WTC11 (cell line): ENCODE data around the gene P2RY6. TPM values are rescaled to one million over a fixed set of nuclear protein-coding genes. Genes with fewer than 3 reads are reported as not detected.

Experiments used
- ATAC-seq: fragments of 200-7000 bp; cut with Tn5 transposase; 2 replicates; pipeline ENCODE4 v1.10.0; 2021; ENCODE audit warnings: mild to moderate bottlenecking, moderate library complexity
- CTCF ChIA-PET: fragments of 300-600 bp; sonication (Branson Sonifier 250); formaldehyde crosslinking; loops from one replicate; lab custom pipeline; 2021; ENCODE audit warnings: antibody characterized with exemption; lab: Charles Lee
- POLR2A ChIA-PET: fragments of 350-600 bp; sonication (Branson Sonifier 250); formaldehyde crosslinking; loops from one replicate; lab custom pipeline; 2021; ENCODE audit warnings: antibody characterized with exemption; lab: Charles Lee
- DNase-seq: peaks from one replicate; pipeline ENCODE4 v3.0.0; 2021; ENCODE audit warnings: low spot score
- H3K27ac Mint-ChIP-seq: 2 replicates; pipeline ENCODE4 v1.8.0; 2021; ENCODE audit warnings: mixed read lengths
- H3K27me3 Mint-ChIP-seq: 2 replicates; pipeline ENCODE4 v1.8.0; 2021; ENCODE audit warnings: low read depth, mild to moderate bottlenecking, moderate library complexity, mixed read lengths
- H3K36me3 Mint-ChIP-seq: 2 replicates; pipeline ENCODE4 v1.8.0; 2021; ENCODE audit warnings: mixed read lengths
- H3K4me1 Mint-ChIP-seq: 2 replicates; pipeline ENCODE4 v1.8.0; 2022; ENCODE audit warnings: mixed read lengths
- H3K4me3 Mint-ChIP-seq: 2 replicates; pipeline ENCODE4 v1.8.0; 2021; ENCODE audit warnings: mild to moderate bottlenecking, moderate library complexity, mixed read lengths
- H3K9me3 Mint-ChIP-seq: 2 replicates; pipeline ENCODE4 v1.8.0; 2021; ENCODE audit warnings: mixed read lengths
- CREB1 ChIP-seq: sonication (generic); formaldehyde crosslinking; IDR thresholded peaks from 2 replicates; pipeline ENCODE4 v1.8.0; 2023; ENCODE audit warnings: mild to moderate bottlenecking, missing genetic modification reagents
- FOXJ3 ChIP-seq: sonication (generic); formaldehyde crosslinking; IDR thresholded peaks from 2 replicates; pipeline ENCODE4 v1.9.0; 2021; ENCODE audit warnings: missing genetic modification reagents, mild to moderate bottlenecking, borderline replicate concordance
- GTF2I ChIP-seq: fragments of 250-450 bp; sonication (Bioruptor Pico); conservative IDR thresholded peaks from 2 replicates; pipeline ENCODE4 v1.4.0; 2021; ENCODE audit warnings: mild to moderate bottlenecking
- MYBL2 ChIP-seq: sonication (generic); formaldehyde crosslinking; IDR thresholded peaks from 2 replicates; pipeline ENCODE4 v1.8.1; 2023; ENCODE audit warnings: mild to moderate bottlenecking, moderate library complexity, missing genetic modification reagents
- TEAD1 ChIP-seq: sonication (generic); formaldehyde crosslinking; IDR thresholded peaks from 2 replicates; pipeline ENCODE4 v1.8.0; 2022; ENCODE audit warnings: mild to moderate bottlenecking, missing genetic modification reagents
- TEAD4 ChIP-seq: sonication (generic); formaldehyde crosslinking; IDR thresholded peaks from 2 replicates; pipeline ENCODE4 v1.8.0; 2022; ENCODE audit warnings: mild to moderate bottlenecking, missing genetic modification reagents
- TP53 ChIP-seq: sonication (generic); formaldehyde crosslinking; IDR thresholded peaks from 2 replicates; pipeline ENCODE4 v1.8.1; 2023; ENCODE audit warnings: mild to moderate bottlenecking, missing genetic modification reagents
- ZNF232 ChIP-seq: sonication (generic); formaldehyde crosslinking; IDR thresholded peaks from 2 replicates; pipeline ENCODE4 v1.8.0; 2022; ENCODE audit warnings: mild to moderate bottlenecking, missing genetic modification reagents
- ZNF416 ChIP-seq: fragments of 250-450 bp; sonication (Bioruptor Pico); IDR thresholded peaks from 2 replicates; pipeline ENCODE4 v1.9.0; 2021; ENCODE audit warnings: mild to moderate bottlenecking, inconsistent platforms
- ZNF671 ChIP-seq: fragments of 250-450 bp; sonication (Bioruptor Pico); IDR thresholded peaks from 2 replicates; pipeline ENCODE4 v1.8.0; 2021; ENCODE audit warnings: mild to moderate bottlenecking
- total RNA-seq: library from RNA; stranded (reverse); gene quantifications from 3 replicates; pipeline ENCODE4 v1.2.3, GENCODE V29; 2021
- TF ChIP-seq, protein P1 (sequence below): sonication (generic); formaldehyde crosslinking; IDR thresholded peaks from 2 replicates; pipeline ENCODE4 v1.8.0; 2022; ENCODE audit warnings: missing genetic modification reagents
- TF ChIP-seq, protein P2 (sequence below): fragments of 250-450 bp; sonication (Bioruptor Pico); IDR thresholded peaks from 2 replicates; pipeline ENCODE4 v1.9.0; 2021; ENCODE audit warnings: mild to moderate bottlenecking
- TF ChIP-seq, protein P3 (sequence below): sonication (generic); formaldehyde crosslinking; IDR thresholded peaks from 2 replicates; pipeline ENCODE4 v1.8.1; 2023; ENCODE audit warnings: mild to moderate bottlenecking, moderate library complexity, missing genetic modification reagents

The P2RY6 gene
- total RNA-seq, 1 experiment from 2014 or later, result not detected

DNA sequence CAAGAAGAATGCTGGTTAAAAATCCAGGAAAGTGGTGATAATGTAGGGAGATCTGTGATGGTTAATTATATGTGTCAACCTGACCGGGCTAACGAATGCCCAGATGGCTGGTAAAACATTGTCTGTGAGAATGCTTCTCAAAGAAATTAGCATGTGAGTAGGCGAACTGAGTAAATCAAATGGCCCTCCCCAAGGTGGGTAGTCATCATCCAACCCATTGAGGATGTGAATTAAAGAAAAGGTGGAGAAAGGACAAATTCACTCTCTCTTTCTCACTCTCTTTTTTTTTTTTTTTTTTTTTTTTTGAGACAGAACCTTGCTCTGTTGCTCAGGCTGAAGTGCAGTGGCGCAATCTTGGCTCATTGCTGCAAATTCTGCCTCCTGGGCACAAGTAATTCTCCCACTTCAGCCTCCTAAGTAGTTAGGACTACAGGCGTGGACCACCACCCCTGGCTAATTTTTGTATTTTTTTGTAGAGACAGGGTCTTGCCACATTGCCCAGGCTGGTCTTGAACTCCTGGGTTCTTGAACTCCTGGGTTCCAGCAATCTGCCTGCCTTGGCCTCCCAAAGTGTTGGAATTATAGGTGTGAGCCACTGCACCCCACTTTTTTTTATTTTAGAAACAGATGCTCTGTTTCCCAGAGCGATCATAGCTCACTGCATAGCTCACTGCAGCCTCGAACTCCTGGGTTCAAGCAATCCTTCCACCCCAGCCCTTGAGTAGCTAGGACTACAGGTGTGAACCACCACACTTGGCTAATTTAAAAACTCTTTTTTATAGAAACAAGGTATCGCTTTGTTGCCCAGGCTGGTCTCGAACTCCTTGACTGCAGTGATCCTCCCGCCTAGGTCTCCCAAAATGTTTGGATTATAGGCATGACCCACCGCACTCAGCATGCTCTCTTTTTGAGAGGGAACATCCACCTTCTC is 22.0 kb upstream of the P2RY6 start:
- POLR2A ChIA-PET, result no interaction called here
- H3K4me3 Mint-ChIP-seq, result no peak overlapping the region
- no peak for TF ChIP-seq ZNF232 (CRISPR knock-in tag)
- TF ChIP-seq GTF2I (CRISPR knock-in tag), result no peak

DNA sequence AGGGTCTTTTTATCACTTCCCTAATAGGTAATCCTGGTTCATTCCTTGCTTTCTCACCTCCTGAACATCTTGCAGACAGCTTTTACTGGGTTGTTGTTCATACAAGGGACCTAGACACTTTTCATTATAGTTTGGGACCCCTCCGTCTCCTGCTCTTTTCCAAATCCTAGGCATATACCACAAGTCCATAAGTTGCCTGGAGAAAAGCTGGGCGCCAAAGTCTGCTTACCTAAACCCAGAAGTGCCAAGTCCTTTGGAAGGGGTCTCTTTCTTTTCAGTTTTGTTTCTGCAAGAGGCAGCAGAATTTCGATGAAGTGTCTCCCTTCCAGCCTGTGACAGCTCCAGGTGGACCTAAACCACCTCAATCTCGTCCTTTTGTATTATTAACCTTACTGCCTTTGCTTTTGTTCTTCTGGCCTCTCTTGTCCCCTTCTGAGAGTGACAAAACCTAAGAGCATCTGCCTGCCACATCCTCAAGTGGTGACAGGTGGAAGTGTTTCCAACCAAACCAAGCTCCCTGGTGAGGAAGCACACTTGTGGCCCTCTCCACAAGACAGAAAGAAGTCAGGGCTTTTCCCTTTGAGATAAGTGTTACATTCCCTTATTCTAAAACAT is 19.5 kb upstream of the P2RY6 start:
- CTCF ChIA-PET, result interaction anchor here (0.6 to 1.8 kb wide), 11 partner anchors 8 to 412 kb away, joined by 3 to 15 read pairs (median 5); partner anchors contain the start of gene P2RY2
- Mint-ChIP-seq H3K27ac (peak overlapping the region; percentile 87), H3K27me3 (no peaks in the 10 kb centered on the region), H3K36me3 (no peaks in the 10 kb centered on the region), H3K9me3 (no peaks in the 10 kb centered on the region), H3K4me1 (peaks cover 9% of the 10 kb centered on the region; the same call in 1 of the 2 replicates), H3K4me3 (no peak overlapping the region)
- POLR2A ChIA-PET, result no interaction called here
- ATAC-seq (peak; percentile 62; the same call in 1 of the 2 replicates), DNase-seq (peak; percentile 3)
- no peak for TF ChIP-seq TP53 (CRISPR knock-in tag)
- TF ChIP-seq MYBL2 (CRISPR knock-in tag), result no peak

More for the DNA sequence above, 22.0 kb upstream of the P2RY6 start:
- DNase-seq (no peak), ATAC-seq (no peak)
- H3K9me3 Mint-ChIP-seq, result no peaks in the 10 kb centered on the region
- H3K4me1 Mint-ChIP-seq, result peaks cover 16% of the 10 kb centered on the region
- no peaks in the 10 kb centered on the region; the same call in 1 of the 2 replicates for H3K27me3 Mint-ChIP-seq
- CTCF ChIA-PET, result interaction anchor here (1.1 to 1.6 kb wide), 2 partner anchors 13 to 108 kb away, joined by 3 to 8 read pairs; no protein-coding TSS in a partner anchor
- H3K27ac Mint-ChIP-seq, result no peak overlapping the region
- no peaks in the 10 kb centered on the region for H3K36me3 Mint-ChIP-seq

DNA sequence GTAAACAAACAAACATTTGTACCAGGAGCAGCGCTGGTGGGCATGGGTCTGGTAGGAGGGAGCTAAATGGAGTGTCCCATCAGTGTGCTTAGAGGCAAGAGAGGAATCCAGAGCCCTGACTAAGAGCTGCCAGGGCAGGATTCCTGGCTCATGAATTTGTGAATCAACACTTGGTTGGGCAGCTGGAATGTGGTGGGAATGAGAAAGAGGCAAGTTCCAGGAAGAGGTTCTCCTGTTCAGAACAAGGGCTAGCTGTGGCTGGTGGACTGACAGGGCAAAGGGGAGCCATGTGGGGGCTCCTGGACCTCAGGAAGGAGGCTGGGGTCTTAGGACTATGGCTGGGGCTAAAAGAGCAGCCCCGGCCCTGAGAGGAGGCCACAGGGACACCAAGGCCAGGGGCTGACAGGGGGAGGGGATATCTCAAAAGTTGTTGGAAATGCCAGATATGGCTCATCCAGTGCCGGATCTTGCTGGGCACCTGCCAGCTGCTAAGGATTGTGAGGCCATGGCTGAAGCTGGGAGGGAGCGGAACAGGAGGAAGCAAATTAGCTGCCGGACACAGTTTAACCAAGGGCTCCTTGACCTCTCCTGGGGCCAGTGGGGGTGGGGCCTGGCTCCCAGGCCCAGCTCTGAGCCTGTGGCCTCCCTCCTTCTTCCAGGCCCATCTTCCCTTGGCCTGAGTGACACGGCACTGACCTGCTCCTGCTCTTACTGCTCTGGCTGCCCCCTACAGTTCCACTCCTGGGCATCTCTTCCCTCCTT is 14.6 kb upstream of the P2RY6 start:
- peak; percentile 48; the same call in 1 of the 2 replicates for ATAC-seq
- ChIA-PET POLR2A (no interaction called here), CTCF (interaction anchor here (0.8 to 1.8 kb wide), 8 partner anchors 13 to 115 kb away, joined by 3 to 12 read pairs (median 4); partner anchors contain the start of gene FCHSD2)
- no peaks in the 10 kb centered on the region for H3K9me3 Mint-ChIP-seq
- DNase-seq, result no peak
- peaks cover 6% of the 10 kb centered on the region; the same call in 1 of the 2 replicates for H3K4me1 Mint-ChIP-seq
- H3K27me3 Mint-ChIP-seq, result peaks cover 3% of the 10 kb centered on the region
- H3K4me3 Mint-ChIP-seq, result no peak overlapping the region
- no peak overlapping the region for H3K27ac Mint-ChIP-seq
- TF ChIP-seq, protein P1, sequence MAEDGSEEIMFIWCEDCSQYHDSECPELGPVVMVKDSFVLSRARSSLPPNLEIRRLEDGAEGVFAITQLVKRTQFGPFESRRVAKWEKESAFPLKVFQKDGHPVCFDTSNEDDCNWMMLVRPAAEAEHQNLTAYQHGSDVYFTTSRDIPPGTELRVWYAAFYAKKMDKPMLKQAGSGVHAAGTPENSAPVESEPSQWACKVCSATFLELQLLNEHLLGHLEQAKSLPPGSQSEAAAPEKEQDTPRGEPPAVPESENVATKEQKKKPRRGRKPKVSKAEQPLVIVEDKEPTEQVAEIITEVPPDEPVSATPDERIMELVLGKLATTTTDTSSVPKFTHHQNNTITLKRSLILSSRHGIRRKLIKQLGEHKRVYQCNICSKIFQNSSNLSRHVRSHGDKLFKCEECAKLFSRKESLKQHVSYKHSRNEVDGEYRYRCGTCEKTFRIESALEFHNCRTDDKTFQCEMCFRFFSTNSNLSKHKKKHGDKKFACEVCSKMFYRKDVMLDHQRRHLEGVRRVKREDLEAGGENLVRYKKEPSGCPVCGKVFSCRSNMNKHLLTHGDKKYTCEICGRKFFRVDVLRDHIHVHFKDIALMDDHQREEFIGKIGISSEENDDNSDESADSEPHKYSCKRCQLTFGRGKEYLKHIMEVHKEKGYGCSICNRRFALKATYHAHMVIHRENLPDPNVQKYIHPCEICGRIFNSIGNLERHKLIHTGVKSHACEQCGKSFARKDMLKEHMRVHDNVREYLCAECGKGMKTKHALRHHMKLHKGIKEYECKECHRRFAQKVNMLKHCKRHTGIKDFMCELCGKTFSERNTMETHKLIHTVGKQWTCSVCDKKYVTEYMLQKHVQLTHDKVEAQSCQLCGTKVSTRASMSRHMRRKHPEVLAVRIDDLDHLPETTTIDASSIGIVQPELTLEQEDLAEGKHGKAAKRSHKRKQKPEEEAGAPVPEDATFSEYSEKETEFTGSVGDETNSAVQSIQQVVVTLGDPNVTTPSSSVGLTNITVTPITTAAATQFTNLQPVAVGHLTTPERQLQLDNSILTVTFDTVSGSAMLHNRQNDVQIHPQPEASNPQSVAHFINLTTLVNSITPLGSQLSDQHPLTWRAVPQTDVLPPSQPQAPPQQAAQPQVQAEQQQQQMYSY, result no peak
- TF ChIP-seq CREB1 (CRISPR knock-in tag) (no peak), TEAD1 (no peak), ZNF416 (CRISPR knock-in tag) (no peak), TEAD4 (no peak), FOXJ3 (no peak), ZNF671 (CRISPR knock-in tag) (no peak), MYBL2 (CRISPR knock-in tag) (no peak)
- TF ChIP-seq, protein P2, sequence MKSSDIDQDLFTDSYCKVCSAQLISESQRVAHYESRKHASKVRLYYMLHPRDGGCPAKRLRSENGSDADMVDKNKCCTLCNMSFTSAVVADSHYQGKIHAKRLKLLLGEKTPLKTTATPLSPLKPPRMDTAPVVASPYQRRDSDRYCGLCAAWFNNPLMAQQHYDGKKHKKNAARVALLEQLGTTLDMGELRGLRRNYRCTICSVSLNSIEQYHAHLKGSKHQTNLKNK (CRISPR knock-in tag), result no peak
- TF ChIP-seq, protein P3, sequence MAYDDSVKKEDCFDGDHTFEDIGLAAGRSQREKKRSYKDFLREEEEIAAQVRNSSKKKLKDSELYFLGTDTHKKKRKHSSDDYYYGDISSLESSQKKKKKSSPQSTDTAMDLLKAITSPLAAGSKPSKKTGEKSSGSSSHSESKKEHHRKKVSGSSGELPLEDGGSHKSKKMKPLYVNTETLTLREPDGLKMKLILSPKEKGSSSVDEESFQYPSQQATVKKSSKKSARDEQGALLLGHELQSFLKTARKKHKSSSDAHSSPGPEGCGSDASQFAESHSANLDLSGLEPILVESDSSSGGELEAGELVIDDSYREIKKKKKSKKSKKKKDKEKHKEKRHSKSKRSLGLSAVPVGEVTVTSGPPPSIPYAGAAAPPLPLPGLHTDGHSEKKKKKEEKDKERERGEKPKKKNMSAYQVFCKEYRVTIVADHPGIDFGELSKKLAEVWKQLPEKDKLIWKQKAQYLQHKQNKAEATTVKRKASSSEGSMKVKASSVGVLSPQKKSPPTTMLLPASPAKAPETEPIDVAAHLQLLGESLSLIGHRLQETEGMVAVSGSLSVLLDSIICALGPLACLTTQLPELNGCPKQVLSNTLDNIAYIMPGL (CRISPR knock-in tag), result no peak
- no peaks in the 10 kb centered on the region for H3K36me3 Mint-ChIP-seq
